UCSD-AML1 (cell line): ENCODE measurements around the gene SESTD1.
"Not testable (repeated sequence)": the region's sequence is repeated elsewhere in the genome, so short reads cannot be mapped to it uniquely, and the experiment has no call there.

Source experiments
- DNase-seq: peaks from one replicate; lab custom pipeline; 2025; ENCODE audit not compliant: unreplicated experiment; lab: John Stamatoyannopoulos, UW

Gene SESTD1

DNA sequence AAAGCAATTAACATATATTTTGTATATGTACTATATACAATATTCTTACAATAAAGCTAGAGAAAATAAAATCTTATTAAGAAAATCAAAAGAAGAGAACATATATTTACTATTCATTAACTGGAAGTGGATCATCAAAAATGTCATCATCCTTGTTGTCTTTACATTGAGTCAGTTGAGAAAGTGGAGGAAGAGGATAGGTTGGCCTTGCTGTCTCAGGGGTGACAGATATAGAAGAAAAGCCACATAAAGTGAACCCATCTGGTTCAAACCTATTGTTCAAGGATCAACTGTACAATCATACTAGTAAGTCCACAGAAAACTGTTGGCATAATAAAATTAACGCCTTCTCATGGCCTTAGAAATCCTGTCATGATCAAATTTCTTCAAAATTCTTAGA, 26.6 kb downstream of the SESTD1 start:
- no peak for DNase-seq

DNA sequence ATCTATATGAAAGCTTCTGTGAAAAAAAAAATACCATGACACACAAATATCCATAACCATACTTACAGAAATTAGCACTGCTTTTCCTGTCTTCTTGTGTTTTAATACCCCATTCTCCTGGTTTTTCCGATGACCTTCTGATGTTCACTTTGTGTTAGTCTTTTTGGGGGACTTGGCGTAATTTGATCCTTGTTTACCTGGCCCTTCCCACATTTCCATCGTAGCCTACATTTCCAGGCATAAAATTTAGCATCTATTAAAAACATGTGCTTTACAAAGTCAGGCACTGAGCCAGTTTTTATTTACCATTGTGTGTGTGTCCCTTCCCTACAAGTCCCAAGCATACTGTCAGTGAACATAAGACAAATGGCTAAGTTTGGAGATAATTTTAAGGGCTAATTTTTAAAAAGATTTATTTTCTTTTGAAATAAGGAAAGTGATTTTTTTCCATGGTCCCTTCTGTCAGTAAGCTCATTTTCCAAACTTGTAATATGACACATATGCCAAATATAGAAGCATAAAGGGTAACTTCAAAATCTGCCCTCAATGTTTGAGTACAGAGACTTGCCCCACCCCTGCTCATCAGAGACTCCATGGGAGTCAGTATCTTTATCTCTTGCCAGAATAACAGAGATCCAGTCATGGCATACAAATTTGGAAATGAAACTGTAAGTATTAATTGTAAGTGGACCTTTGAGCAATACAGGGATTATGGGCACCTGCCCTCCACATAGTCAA, 27.3 kb downstream of the SESTD1 start:
- no peak for DNase-seq

DNA sequence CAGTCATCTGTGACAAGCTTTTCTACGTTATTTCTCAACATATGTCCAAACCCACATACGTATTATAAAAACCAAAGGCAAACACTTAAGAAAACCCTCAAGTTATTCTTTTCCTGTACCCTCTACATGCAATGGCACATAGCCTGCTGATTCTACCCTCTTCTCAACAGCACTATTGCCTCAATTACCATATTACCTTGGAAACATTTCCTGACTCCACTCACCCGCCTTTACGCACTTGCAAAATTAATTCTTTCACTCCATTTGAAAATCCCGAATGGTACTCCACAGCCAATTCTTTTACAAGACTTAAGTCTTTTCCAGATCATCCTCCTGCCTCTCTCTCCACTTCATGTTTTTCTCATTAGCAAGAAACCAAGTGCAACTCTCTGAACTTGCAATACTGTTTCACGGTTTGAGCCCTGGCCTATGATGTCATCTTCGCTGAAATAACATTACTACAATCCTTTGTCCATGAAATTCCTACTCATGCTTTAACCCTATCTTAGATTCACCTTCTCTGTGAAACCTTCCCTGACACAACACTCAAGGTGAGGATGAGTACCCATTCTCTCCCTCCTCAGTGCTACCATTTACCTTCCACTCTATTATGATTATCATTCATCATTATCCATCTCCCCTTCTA, 29.0 kb downstream of the SESTD1 start:
- DNase-seq, result no peak

DNA sequence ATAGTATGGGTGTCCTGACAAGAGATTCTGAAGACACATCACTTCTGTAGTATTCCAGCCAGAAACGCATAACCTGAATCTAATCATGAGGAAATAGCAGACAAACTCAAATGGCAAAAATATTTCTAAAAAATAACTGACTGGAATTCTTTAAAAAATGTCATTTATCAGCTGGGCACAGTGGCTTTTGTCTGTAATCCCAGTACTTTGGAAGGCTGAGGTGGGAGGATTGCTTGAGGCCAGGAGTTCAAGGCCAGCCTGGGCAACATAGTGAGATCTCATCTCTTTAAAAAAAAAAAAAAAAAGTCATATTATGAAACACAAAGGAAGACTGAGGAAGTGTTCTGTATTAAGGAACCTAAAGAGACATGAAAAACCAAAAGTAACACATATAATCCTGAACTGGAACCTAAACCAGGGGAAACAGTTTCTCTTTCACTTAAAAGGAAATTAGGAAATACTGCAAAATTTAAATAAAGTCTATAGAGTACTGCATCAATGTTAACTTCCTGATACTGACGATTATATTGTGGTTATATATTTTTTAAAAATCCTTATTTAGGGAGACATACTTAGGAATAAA, 29.9 kb downstream of the SESTD1 start:
- DNase-seq, result no peak

DNA sequence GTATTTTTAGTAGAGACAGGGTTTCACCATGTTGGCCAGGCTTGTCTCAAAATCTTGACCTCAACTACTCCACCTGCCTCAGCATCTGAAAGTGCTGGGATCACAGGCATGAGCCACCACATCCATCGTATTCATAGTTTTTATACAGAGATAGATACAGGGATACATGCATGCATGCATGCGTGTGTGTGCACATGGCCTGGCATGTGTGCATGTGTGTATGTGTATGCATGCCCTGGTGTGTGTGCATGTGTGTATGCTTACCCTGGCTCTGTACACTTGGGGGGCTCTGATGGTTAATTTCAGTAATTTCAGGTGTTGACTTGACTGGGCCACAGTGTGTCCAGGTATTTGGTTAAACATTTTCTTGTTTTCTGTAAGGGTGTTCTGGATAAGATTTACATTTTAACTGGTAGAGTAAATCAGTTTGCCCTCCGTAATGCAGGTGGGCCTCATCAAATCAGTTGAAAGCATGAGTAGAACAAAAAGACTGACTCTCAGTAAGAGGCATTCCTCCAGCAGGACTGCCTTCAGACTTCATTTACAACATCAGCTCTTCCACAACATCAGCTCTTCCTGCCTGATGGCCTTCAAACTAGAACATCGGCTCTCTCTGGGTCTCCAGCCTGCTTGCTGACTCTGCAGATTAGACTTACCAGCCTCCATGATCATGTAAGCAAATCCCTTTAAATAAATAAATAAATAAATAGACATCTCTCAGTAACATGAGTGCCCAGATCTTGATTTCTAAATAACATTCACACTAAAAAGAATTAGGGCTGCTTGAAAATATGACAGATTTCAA, 30.8 kb downstream of the SESTD1 start:
- peak; percentile 10 for DNase-seq

DNA sequence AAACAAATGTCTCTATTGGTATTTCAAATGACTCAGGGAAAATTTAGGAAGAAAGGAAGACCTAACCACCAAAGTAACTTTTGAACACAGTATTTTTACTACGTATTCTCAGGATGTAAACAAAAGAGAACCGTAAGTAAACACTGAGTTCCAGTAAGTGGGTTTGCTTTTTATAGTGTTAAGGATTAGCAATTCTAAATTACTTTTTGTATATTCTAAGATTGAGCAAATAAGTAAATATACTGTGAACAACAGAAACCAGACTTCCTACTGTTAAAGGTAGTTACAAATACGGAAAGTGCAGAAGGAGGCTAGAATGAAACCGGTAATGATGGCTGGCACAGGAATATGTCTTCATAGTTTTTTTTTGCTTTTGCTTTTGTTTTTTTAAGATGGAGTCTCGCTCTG, 31.5 kb downstream of the SESTD1 start:
- DNase-seq, result no peak

DNA sequence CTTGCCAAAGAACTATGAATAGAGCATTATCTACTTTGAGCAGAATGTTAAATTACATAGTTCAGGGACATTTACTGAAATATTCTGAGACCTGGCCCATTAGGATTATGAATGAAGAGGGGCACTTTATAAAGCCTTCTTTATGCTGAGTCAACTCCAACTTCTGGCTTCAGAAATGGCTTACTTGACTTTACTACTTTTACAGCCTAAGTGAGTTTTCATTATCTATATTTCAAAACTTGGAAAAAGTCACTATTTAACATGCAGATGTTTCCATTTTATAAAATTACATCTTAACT, 37.7 kb downstream of the SESTD1 start:
- DNase-seq, result no peak

DNA sequence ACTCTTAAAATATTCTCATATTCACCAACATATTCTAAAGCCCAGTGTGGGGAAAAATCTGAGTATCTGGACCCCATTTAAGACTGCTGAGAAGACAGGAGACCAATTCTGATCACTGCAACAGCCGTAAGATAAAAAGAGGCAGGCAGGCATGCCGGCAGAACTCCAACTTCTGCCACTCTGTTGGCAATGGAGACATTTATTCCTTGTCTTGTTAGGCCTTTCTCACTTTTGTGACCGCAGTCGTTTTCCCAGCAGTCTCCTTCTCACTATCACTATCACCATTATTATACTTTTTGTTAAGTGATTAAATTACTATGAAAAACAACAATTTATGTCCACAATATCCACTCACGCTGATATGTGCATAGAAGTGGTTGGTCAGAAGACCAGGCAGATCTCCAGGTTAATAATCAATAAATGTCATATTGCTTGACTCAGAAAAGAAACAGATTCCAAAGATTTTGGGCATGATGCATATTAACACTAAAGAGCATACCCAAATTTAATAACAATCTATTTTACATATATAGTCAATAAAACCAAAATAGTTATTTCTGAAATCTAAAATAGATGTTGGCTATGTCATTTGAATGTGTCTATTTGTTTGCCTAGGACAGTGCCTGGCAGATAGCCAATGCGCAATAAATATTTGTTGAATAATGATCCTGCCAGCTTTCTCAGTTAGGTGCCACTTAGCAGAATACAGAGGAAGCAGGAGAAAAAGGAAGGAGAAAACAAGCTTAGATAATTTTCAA, 38.2 kb downstream of the SESTD1 start:
- DNase-seq, result no peak

DNA sequence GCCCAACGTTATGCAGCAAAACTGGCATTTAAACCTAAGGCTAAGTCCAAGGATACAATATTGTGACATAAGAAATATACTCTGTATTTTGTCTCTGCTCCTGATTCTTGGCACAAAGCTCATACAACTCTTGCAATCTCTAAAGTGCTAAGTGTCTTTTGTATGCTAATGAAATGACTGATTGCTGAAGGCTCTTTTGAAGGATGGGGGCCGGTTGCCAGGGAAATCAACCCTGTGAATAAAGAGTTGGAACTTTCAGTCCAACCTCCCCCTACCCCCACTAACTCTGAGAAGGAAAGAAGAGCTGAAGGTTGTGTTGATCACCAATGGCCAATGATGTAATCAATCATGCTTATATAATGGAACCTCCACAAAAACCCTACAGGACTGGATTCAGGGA, 40.3 kb downstream of the SESTD1 start:
- no peak for DNase-seq

DNA sequence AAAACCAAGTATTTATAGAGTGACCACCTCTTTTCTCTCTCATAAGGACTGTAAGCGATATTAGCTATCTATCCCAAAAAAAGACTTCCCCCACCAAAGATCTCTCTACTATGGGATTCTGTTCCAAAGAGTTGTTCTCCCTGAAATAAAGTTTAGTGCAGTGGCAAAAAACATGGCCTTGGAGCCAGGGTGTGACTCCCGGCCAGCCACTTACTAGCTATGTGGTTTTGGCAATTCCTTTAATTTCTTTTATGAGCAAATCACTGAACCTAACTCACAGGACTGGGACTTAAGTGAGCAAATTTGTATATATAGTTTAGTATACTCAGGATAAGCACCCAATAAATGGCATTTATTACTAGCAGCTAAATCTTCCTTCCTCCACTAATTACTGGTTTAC, 42.6 kb downstream of the SESTD1 start:
- DNase-seq, result no peak

DNA sequence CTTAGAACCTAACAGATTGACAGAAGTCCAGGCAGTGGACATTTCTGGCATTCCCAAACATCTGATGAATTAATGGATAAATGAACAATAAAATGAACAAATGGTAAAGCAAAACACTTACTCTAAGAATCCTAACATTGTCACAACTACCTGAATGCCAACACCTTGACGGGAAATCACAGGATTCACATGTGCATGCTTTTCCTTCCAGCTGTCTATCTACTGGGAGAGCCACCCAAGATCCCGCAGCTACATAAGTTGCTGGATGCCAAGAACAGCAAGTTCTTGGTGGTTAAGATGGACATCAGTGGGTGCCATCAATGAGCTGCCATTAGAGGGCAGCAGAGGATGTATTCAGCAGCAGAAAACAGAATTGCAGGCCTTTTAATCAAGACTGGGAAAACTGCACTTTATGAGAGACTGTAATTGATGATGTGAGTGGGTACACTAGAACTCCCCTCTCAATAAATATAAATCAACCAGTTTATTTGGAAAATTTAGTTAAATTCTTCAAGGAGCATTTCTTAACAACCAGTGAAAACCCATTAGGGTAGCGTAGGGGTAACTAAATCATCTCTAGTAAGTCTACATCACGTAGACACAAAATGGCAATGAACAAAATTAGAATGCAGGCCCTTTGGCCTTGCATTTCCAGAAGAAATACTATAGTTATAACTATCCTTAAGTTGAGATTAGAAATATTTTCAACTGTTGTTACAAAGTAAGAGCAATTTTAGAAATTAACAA, 45.6 kb downstream of the SESTD1 start:
- peak; percentile 50 for DNase-seq

DNA sequence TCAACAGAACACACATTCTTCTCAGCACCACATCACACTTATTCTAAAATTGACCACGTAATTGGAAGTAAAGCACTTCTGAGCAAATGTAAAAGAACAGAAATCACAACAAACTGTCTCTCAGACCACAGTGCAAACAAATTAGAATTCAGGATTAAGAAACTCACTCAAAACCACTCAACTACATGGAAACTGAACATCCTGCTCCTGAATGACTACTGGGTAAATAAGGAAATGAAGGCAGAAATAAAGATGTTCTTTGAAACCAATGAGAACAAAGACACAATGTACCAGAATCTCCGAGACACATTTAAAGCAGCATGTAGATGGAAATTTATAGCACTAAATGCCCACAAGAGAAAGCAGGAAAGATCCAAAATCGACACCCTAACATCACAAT, 50.0 kb downstream of the SESTD1 start:
- DNase-seq, result not testable (repeated sequence)

DNA sequence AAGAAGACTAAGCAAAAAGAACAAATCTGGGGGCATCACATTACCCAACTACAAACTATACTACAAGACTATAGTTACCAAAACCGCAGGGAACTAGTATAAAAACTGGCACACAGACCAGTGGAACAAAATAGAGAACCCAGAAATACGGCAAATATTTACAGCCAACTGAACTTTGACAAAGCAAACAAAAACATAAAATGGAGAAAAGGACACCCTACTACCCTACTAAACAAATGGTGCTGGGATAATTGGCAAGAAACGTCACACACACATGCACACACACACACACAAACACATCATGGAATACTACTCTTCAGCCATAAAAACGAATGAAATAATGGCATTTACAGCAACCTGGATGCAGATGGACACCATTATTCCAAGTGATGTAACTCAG, 53.3 kb downstream of the SESTD1 start:
- DNase-seq, result no peak

DNA sequence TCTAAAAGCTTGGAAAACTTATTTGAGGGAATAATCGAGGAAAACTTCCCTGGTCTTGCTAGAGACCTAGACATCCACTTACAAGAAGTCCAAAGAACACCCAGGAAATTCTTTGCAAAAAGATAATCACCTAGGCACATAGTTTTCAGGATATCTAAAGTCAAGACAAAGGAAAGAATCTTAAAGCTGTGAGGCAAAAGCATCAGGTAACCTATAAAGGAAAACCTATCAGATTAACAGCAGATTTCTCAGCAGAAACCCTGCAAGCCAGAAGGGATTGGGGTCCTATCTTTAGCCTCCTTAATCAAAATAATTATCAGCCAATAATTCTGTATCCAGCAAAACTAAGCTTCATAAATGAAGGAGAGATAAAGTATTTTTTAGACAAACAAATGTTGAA, 56.4 kb downstream of the SESTD1 start:
- not testable (repeated sequence) for DNase-seq

DNA sequence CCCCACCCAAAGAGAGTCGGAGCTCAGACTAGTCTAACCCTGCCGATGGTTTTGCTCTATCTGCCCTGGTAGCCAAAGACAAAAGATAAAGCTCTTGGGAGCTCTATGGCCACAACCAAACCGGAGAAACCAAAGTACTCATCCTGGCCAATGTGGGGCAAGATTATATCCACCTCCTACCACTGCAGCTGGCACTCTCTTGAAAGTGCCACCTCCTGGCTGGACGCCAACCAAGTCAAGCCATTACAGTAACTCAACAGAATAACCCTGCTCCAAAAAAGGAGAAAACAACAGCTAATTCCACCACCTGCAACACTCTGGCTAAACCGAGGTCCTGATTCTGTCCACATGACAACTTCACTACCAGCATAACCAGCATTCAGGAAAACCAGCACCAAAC, 57.6 kb downstream of the SESTD1 start:
- DNase-seq, result no peak

DNA sequence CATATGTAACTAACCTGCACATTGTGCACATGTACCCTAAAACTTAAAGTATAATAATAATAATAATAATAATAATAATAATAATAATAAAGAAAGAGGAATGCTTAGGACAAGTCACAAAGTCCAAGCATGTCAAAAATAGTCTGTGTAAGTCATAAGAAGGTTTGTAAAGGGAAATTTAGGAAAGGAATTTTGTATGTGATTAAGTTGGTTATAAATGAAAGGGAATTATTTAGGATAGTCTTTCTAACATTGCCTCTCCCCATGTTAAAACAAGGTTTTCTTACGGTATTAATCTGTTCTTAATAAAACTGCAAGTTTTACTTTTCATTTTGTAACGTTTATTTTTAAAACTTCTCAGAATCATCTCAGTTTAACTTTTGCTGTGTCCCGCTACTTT, 62.8 kb downstream of the SESTD1 start:
- no peak for DNase-seq

DNA sequence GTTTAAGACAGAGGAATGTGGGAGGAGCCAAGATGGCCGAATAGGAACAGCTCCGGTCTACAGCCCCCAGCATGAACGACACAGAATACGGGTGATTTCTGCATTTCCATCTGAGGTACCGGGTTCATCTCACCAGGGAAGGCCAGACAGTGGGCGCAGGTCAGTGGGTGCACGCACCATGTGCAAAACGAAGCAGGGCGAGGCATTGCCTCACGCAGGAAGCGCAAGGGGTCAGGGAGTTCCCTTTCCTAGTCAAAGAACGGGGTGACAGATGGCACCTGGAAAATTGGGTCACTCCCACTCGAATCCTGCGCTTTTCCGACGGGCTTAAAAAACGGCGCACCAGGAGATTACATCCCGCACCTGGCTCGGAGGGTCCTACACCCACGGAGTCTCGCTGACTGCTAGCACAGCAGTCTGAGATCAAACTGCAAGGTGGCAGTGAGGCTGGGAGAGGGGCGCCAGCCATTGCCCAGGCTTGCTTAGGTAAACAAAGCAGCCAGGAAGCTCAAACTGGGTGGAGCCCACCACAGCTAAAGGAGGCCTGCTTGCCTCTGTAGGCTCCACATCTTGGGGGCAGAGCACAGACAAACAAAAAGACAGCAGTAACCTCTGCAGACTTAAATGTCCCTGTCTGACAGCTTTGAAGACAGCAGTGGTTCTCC, 68.6 kb downstream of the SESTD1 start:
- not testable (repeated sequence) for DNase-seq

DNA sequence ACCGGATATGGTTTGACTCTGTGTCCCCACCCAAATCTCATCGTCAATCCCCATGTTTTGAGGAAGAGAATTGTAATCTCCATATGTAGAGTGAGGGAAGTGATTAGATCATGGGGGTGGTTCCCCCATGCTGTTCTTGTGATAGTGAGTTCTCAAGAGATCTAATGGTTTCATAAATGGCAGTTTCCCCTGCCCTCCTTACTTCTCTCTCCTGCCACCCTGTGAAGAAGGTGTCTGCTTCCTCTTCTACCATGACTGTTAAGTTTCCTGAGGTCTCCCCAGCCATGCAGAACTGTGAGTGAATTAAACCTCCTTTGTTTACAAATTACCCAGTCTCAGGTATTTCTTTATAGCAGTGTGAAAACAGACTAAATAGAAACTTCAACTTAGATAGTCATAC, 69.5 kb downstream of the SESTD1 start:
- DNase-seq, result no peak

DNA sequence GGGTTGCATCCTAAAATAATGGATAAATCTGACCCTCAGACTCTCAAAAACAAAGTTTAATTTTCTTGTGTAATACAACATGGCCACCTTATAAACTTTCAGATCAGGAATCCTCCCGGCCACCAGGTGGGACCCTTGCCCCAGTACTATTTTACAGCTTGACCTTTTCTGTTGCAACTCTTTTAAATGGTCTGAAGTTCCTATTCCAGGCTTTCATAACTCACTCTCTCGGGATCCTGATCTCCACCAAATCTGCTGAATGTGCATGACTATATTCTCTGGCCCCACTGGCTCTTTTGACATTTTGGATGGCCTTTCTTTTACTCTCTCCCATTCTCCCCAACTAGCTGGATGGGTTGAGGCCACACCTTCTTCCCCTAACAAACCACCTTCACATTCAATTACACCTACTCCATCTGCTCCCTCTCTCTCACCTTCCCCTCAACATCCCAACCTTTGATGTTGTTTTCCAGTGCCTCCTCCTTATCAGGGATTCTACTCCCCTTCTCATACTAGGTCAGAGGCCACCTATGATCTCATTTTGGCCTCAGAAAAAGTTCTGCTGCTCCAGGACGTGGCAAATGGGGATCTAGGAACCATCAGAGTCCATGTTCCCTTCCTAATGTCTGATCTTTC, 70.8 kb downstream of the SESTD1 start:
- no peak for DNase-seq
